OCI-LY3 (cell line): ENCODE measurements around the gene SLC5A10.
A peak's percentile ranks its signal among the peaks of the same experiment; 100 is the strongest.

Source experiments
- H2AFZ ChIP-seq: fragments of 200-600, 300-600 bp; shearing (Covaris generic); 2 replicates; pipeline ENCODE4 v1.6.0; 2014; ENCODE audit warnings: antibody characterized with exemption, low read depth, low read length
- H3K27ac ChIP-seq: fragments of 200-600, 300-600 bp; sonication (generic); 2 replicates; pipeline ENCODE4 v1.5.1; 2014; ENCODE audit warnings: mild to moderate bottlenecking, low read length, moderate library complexity, mixed read lengths
- H3K27me3 ChIP-seq: fragments of 200-600, 300-600 bp; sonication (generic); 2 replicates; pipeline ENCODE4 v1.6.1; 2014; ENCODE audit warnings: low read depth, low read length, mixed read lengths
- H3K36me3 ChIP-seq: fragments of 200-600, 300-600 bp; sonication (generic); replicated peaks from 2 replicates; pipeline ENCODE3; 2014; ENCODE audit warnings: low read depth, low read length, mixed read lengths
- H3K4me1 ChIP-seq: fragments of 300-600, 200-600 bp; sonication (generic); 2 replicates; pipeline ENCODE4 v1.6.1; 2014; ENCODE audit warnings: low read length, mixed read lengths
- H3K4me2 ChIP-seq: fragments of 200-600, 300-600 bp; sonication (generic); 2 replicates; pipeline ENCODE4 v1.6.1; 2014; ENCODE audit warnings: low read length, mixed read lengths
- H3K4me3 ChIP-seq: fragments of 300-600, 200-600 bp; sonication (generic); 2 replicates; pipeline ENCODE4 v1.5.1; 2014; ENCODE audit warnings: antibody characterized with exemption, mild to moderate bottlenecking, low read length, moderate library complexity
- H3K79me2 ChIP-seq: fragments of 300-600, 200-600 bp; shearing (Covaris generic); 2 replicates; pipeline ENCODE4 v1.6.1; 2014; ENCODE audit warnings: mild to moderate bottlenecking, low read length, mixed read lengths
- H3K9ac ChIP-seq: fragments of 300-600, 200-600 bp; shearing (Covaris generic); 2 replicates; pipeline ENCODE4 v1.6.0; 2014; ENCODE audit warnings: mild to moderate bottlenecking, low read length, moderate library complexity
- H3K9me3 ChIP-seq: fragments of 200-600, 300-600 bp; shearing (Covaris generic); 2 replicates; pipeline ENCODE4 v1.6.1; 2014; ENCODE audit warnings: low read length, mixed read lengths; ENCODE audit not compliant: insufficient read depth
- H4K20me1 ChIP-seq: fragments of 200-600, 300-600 bp; sonication (generic); 2 replicates; pipeline ENCODE4 v1.6.1; 2016; ENCODE audit warnings: low read length, mixed read lengths; ENCODE audit not compliant: insufficient read depth
- CTCF ChIP-seq: fragments of 200-600, 300-600 bp; sonication (generic); IDR thresholded peaks from 2 replicates; pipeline ENCODE4 v1.5.1; 2014; ENCODE audit warnings: antibody characterized with exemption, low read length, low read depth
- EZH2phosphoT487 ChIP-seq: fragments of 200-600 bp; shearing (Covaris generic); IDR thresholded peaks from 2 replicates; pipeline ENCODE4 v1.6.1; 2018; ENCODE audit warnings: antibody characterized with exemption, mixed run types, low read depth

Gene SLC5A10

GRCh38 chr17:18959845-18960240 lies 7.9 kb downstream of the SLC5A10 start:
- H4K20me1 ChIP-seq: no peaks in the 10 kb centered on the region
- peaks cover 21% of the 10 kb centered on the region for H3K4me1 ChIP-seq
- no peaks in the 10 kb centered on the region for H3K79me2 ChIP-seq
- H3K36me3 ChIP-seq: no peaks in the 10 kb centered on the region
- no peak overlapping the region for H2AFZ ChIP-seq
- H3K27ac ChIP-seq: no peak overlapping the region
- no peaks in the 10 kb centered on the region for H3K9me3 ChIP-seq
- no peak overlapping the region for H3K4me3 ChIP-seq
- no peak for TF ChIP-seq EZH2phosphoT487
- no peak for TF ChIP-seq CTCF
- no peaks in the 10 kb centered on the region for H3K27me3 ChIP-seq
- no peak overlapping the region for H3K4me2 ChIP-seq
- H3K9ac ChIP-seq: no peak overlapping the region

- Histone ChIP-seq H3K9me3 (no peaks in the 10 kb centered on the region), H3K79me2 (no peaks in the 10 kb centered on the region), H3K4me1 (peaks cover 21% of the 10 kb centered on the region), H3K4me2 (no peak overlapping the region), H3K4me3 (no peak overlapping the region), H2AFZ (no peak overlapping the region), H3K27me3 (no peaks in the 10 kb centered on the region), H3K9ac (no peak overlapping the region; the same call in 1 of the 2 replicates), H4K20me1 (no peaks in the 10 kb centered on the region), H3K27ac (no peak overlapping the region), H3K36me3 (no peaks in the 10 kb centered on the region)
- TF ChIP-seq CTCF (no peak), EZH2phosphoT487 (no peak)
These were observed 8.3 kb downstream of the SLC5A10 start for GRCh38 chr17:18960241-18960665.

- H3K27ac ChIP-seq: peak overlapping the region; percentile 70
- H3K4me1 ChIP-seq: peaks cover 21% of the 10 kb centered on the region
- H3K4me2 ChIP-seq: peak overlapping the region; percentile 67
- peak overlapping the region; percentile 43 for H3K4me3 ChIP-seq
- H2AFZ ChIP-seq: no peak overlapping the region; the same call in 1 of the 2 replicates
- no peaks in the 10 kb centered on the region for H3K27me3 ChIP-seq
- H3K79me2 ChIP-seq: no peaks in the 10 kb centered on the region
- no peaks in the 10 kb centered on the region for H3K36me3 ChIP-seq
- H3K9ac ChIP-seq: peak overlapping the region; percentile 67; the same call in 1 of the 2 replicates
- TF ChIP-seq CTCF (peak; percentile 53), EZH2phosphoT487 (no peak)
- H3K9me3 ChIP-seq: no peaks in the 10 kb centered on the region
- no peaks in the 10 kb centered on the region for H4K20me1 ChIP-seq
These were observed 9.0 kb downstream of the SLC5A10 start for GRCh38 chr17:18960803-18961511.

- no peaks in the 10 kb centered on the region for H3K9me3 ChIP-seq
- peak overlapping the region; percentile 43 for H3K4me3 ChIP-seq
- TF ChIP-seq EZH2phosphoT487 (no peak), CTCF (no peak)
- peak overlapping the region; percentile 70 for H3K27ac ChIP-seq
- H4K20me1 ChIP-seq: no peaks in the 10 kb centered on the region
- H3K36me3 ChIP-seq: no peaks in the 10 kb centered on the region
- peaks cover 21% of the 10 kb centered on the region for H3K4me1 ChIP-seq
- H3K79me2 ChIP-seq: no peaks in the 10 kb centered on the region
- H2AFZ ChIP-seq: no peak overlapping the region; the same call in 1 of the 2 replicates
- no peaks in the 10 kb centered on the region for H3K27me3 ChIP-seq
- peak overlapping the region; percentile 67; the same call in 1 of the 2 replicates for H3K9ac ChIP-seq
- peak overlapping the region; percentile 67 for H3K4me2 ChIP-seq
These were observed 9.9 kb downstream of the SLC5A10 start for GRCh38 chr17:18961634-18962493.
